H9 (cell line): Measurements from ENCODE around the gene SHANK3. TPM values are rescaled to one million over a fixed set of nuclear protein-coding genes. Genes with fewer than 3 reads are reported as not detected.

Source experiments
- DNase-seq: peaks from one replicate; pipeline ENCODE4 v3.0.0-alpha.2; 2017
- H2AFZ ChIP-seq: one replicate; pipeline ENCODE4 v1.6.1; 2013; ENCODE audit warnings: mild to moderate bottlenecking, low read length, control low read depth, moderate library complexity
- H2AK5ac ChIP-seq: 2 replicates; pipeline ENCODE4 v1.6.1; 2013; ENCODE audit warnings: low read length, control low read depth, mixed read lengths; ENCODE audit not compliant: insufficient read length
- H2BK120ac ChIP-seq: one replicate; pipeline ENCODE4 v1.6.1; 2013; ENCODE audit warnings: low read depth, mild to moderate bottlenecking, low read length, control low read depth, inconsistent platforms; ENCODE audit not compliant: poor library complexity, severe bottlenecking
- H2BK12ac ChIP-seq: 2 replicates; pipeline ENCODE4 v1.6.1; 2013; ENCODE audit warnings: low read length, control low read depth, mixed read lengths, low read depth; ENCODE audit not compliant: insufficient read length
- H2BK15ac ChIP-seq: 2 replicates; pipeline ENCODE4 v1.6.1; 2013; ENCODE audit warnings: low read depth, low read length, control low read depth
- H2BK20ac ChIP-seq: one replicate; pipeline ENCODE4 v1.6.1; 2013; ENCODE audit warnings: low read depth, mild to moderate bottlenecking, low read length, control low read depth, inconsistent platforms; ENCODE audit not compliant: poor library complexity, severe bottlenecking
- H2BK5ac ChIP-seq: 2 replicates; pipeline ENCODE4 v1.6.1; 2013; ENCODE audit warnings: low read length, control low read depth, mixed read lengths; ENCODE audit not compliant: insufficient read length
- H3K14ac ChIP-seq: 2 replicates; pipeline ENCODE4 v1.6.1; 2013; ENCODE audit warnings: low read length, control low read depth; ENCODE audit not compliant: insufficient read depth
- H3K18ac ChIP-seq: 2 replicates; pipeline ENCODE4 v1.6.1; 2013; ENCODE audit warnings: low read depth, mild to moderate bottlenecking, mixed read lengths, low read length, control low read depth; ENCODE audit not compliant: insufficient read length
- H3K23ac ChIP-seq: 2 replicates; pipeline ENCODE4 v1.6.1; 2013; ENCODE audit warnings: low read length, control low read depth, mixed read lengths, low read depth; ENCODE audit not compliant: insufficient read length
- H3K23me2 ChIP-seq: 2 replicates; pipeline ENCODE4 v1.6.1; 2013; ENCODE audit warnings: low read depth, mild to moderate bottlenecking, mixed read lengths, low read length, control low read depth; ENCODE audit not compliant: insufficient read length, poor library complexity, severe bottlenecking
- H3K27ac ChIP-seq: 2 replicates; pipeline ENCODE4 v1.5.1; 2013; ENCODE audit warnings: low read length, control low read depth, mixed read lengths, low read depth; ENCODE audit not compliant: insufficient read length
- H3K27me3 ChIP-seq: 2 replicates; pipeline ENCODE4 v1.6.1; 2013; ENCODE audit warnings: low read length, control low read depth, inconsistent platforms; ENCODE audit not compliant: insufficient read depth
- H3K4ac ChIP-seq: 2 replicates; pipeline ENCODE4 v1.6.1; 2013; ENCODE audit warnings: low read depth, mild to moderate bottlenecking, control low read depth, inconsistent platforms, low read length, moderate library complexity
- H3K4me1 ChIP-seq: 2 replicates; pipeline ENCODE4 v1.6.1; 2013; ENCODE audit warnings: low read length, control low read depth, inconsistent platforms; ENCODE audit not compliant: insufficient read depth
- H3K4me2 ChIP-seq: 2 replicates; pipeline ENCODE4 v1.6.1; 2013; ENCODE audit warnings: low read length, control low read depth, mixed read lengths; ENCODE audit not compliant: insufficient read length, insufficient read depth
- H3K56ac ChIP-seq: 2 replicates; pipeline ENCODE4 v1.6.1; 2013; ENCODE audit warnings: low read depth, mild to moderate bottlenecking, mixed read lengths, low read length, control low read depth; ENCODE audit not compliant: insufficient read length
- H3K79me1 ChIP-seq: 2 replicates; pipeline ENCODE4 v1.6.1; 2013; ENCODE audit warnings: low read depth, mild to moderate bottlenecking, moderate library complexity, low read length, control low read depth, inconsistent platforms; ENCODE audit not compliant: insufficient read depth, poor library complexity, severe bottlenecking
- H3K79me2 ChIP-seq: 2 replicates; pipeline ENCODE4 v1.6.1; 2013; ENCODE audit warnings: low read length, control low read depth, inconsistent platforms; ENCODE audit not compliant: insufficient read depth
- H3K9ac ChIP-seq: 2 replicates; pipeline ENCODE4 v1.6.1; 2013; ENCODE audit warnings: low read length, control low read depth, mixed read lengths; ENCODE audit not compliant: insufficient read length; ENCODE audit errors: extremely low read depth
- H3K9me3 ChIP-seq: one replicate; pipeline ENCODE4 v1.6.1; 2013; ENCODE audit warnings: low read depth, low read length, inconsistent platforms; ENCODE audit not compliant: control insufficient read depth
- H3T11ph ChIP-seq: one replicate; pipeline ENCODE4 v1.6.1; 2013; ENCODE audit warnings: mild to moderate bottlenecking, low read length, control low read depth, inconsistent platforms
- H4K20me1 ChIP-seq: one replicate; pipeline ENCODE4 v1.6.1; 2013; ENCODE audit not compliant: control insufficient read depth, insufficient read length, insufficient read depth
- H4K5ac ChIP-seq: 2 replicates; pipeline ENCODE4 v1.6.1; 2013; ENCODE audit warnings: low read depth, mild to moderate bottlenecking, mixed read lengths, low read length, control low read depth; ENCODE audit not compliant: insufficient read length
- H4K8ac ChIP-seq: replicated peaks from 2 replicates; pipeline ENCODE4 v1.6.1; 2013; ENCODE audit warnings: low read length, control low read depth, mixed read lengths, low read depth; ENCODE audit not compliant: insufficient read length
- H4K91ac ChIP-seq: 2 replicates; pipeline ENCODE4 v1.6.1; 2013; ENCODE audit warnings: low read depth, mild to moderate bottlenecking, moderate library complexity, mixed read lengths, low read length, control low read depth; ENCODE audit not compliant: insufficient read length
- H3K27ac Mint-ChIP-seq, 3 experiments: 2 replicates in 2 of 3; 3 replicates in 1 of 3; pipeline ENCODE4 v1.8.0; 2020 to 2021; ENCODE audit warnings: mixed read lengths in 3 of 3, mild to moderate bottlenecking in 1 of 3, moderate library complexity in 1 of 3
- H3K27me3 Mint-ChIP-seq: 2 replicates; pipeline ENCODE4 v1.8.0; 2021; ENCODE audit warnings: low read depth, mild to moderate bottlenecking, moderate library complexity, mixed read lengths
- H3K36me3 Mint-ChIP-seq, 3 experiments: 2 replicates in 2 of 3; 3 replicates in 1 of 3; pipeline ENCODE4 v1.8.0; 2020 to 2021; ENCODE audit warnings: low read depth in 3 of 3, mixed read lengths in 3 of 3; ENCODE audit not compliant: insufficient read depth in 1 of 3
- H3K4me1 Mint-ChIP-seq, 2 experiments: 2 replicates each; pipeline ENCODE4 v1.8.0; 2020; ENCODE audit warnings: mixed read lengths in 2 of 2
- H3K4me3 Mint-ChIP-seq, 2 experiments: 2 replicates in 1 of 2; 3 replicates in 1 of 2; pipeline ENCODE4 v1.8.0; 2020 to 2021; ENCODE audit warnings: mild to moderate bottlenecking in 2 of 2, mixed read lengths in 2 of 2, moderate library complexity in 1 of 2
- H3K9me3 Mint-ChIP-seq, 2 experiments: 2 replicates in 1 of 2; 3 replicates in 1 of 2; pipeline ENCODE4 v1.8.0; 2020; ENCODE audit warnings: mild to moderate bottlenecking in 2 of 2, mixed read lengths in 2 of 2, moderate library complexity in 1 of 2
- CTCF ChIP-seq: fragments of 200-600 bp; sonication (generic); conservative IDR thresholded peaks from 3 replicates; pipeline ENCODE4 v1.8.0; 2021; ENCODE audit warnings: antibody characterized with exemption, mild to moderate bottlenecking
- WGBS: extraction: QIAGEN DNeasy Blood & Tissue Kit; methylation state at CpG from one replicate; pipeline ENCODE4 v1.1.7; 2013; ENCODE audit warnings: missing lambda C conversion rate, low lambda C conversion rate, mixed read lengths; ENCODE audit not compliant: insufficient read length; ENCODE audit errors: extremely low coverage; 5-methylcytosine and 5-hydroxymethylcytosine counted together
- total RNA-seq: library from RNA; stranded (reverse); gene quantifications from 2 replicates; pipeline ENCODE4 v1.2.1, GENCODE V29; 2021

The SHANK3 gene
- total RNA-seq, 1 experiment from 2014 or later = 8.7 TPM

- peaks cover 5 to 6% of the 10 kb centered on the region in 2 experiments; a peak in 3 of 5 replicates for H3K9me3 Mint-ChIP-seq
- H3K27me3 Mint-ChIP-seq = peaks cover 32% of the 10 kb centered on the region
- no peak overlapping the region for H3K4ac ChIP-seq
- no peak overlapping the region for H2BK120ac ChIP-seq
- TF ChIP-seq CTCF = no peak
- H3K79me2 ChIP-seq = no peaks in the 10 kb centered on the region
- no peak overlapping the region for H3K4me2 ChIP-seq
- peaks cover 8 to 19% (median 15%) of the 10 kb centered on the region in 3 experiments for H3K36me3 Mint-ChIP-seq
- H3K23me2 ChIP-seq = peaks cover 8% of the 10 kb centered on the region
- H3K79me1 ChIP-seq = no peaks in the 10 kb centered on the region
- H2BK12ac ChIP-seq = no peak overlapping the region
- H4K5ac ChIP-seq = no peak overlapping the region
- no peak overlapping the region for H2BK5ac ChIP-seq
- H3K4me1 ChIP-seq = no peaks in the 10 kb centered on the region; the same call in 1 of the 2 replicates
- H3T11ph ChIP-seq = no peak overlapping the region
- no peak overlapping the region for H4K8ac ChIP-seq
- H4K20me1 ChIP-seq = no peaks in the 10 kb centered on the region
- H3K18ac ChIP-seq = no peak overlapping the region
- no peak overlapping the region for H3K9ac ChIP-seq
- no peak overlapping the region for H4K91ac ChIP-seq
- no peaks in the 10 kb centered on the region for H3K9me3 ChIP-seq
- no peak overlapping the region for H3K27ac Mint-ChIP-seq
- H3K56ac ChIP-seq = no peak overlapping the region
- no peak overlapping the region for H2AK5ac ChIP-seq
- DNase-seq = no peak
- H3K4me1 Mint-ChIP-seq = peaks cover 15 to 20% of the 10 kb centered on the region in 2 experiments
- H3K27me3 ChIP-seq = peaks cover 6% of the 10 kb centered on the region; the same call in 1 of the 2 replicates
- H3K27ac ChIP-seq = no peak overlapping the region
- no peak overlapping the region for H3K14ac ChIP-seq
- no peak overlapping the region for H3K23ac ChIP-seq
- no peak overlapping the region for H2BK15ac ChIP-seq
- no peak overlapping the region for H3K4me3 Mint-ChIP-seq
- H2BK20ac ChIP-seq = no peak overlapping the region
- WGBS = no CpG with 5 or more reads among the region's 13 CpGs
- no peak overlapping the region for H2AFZ ChIP-seq
These were observed 5.0 kb downstream of the SHANK3 start for GRCh38 chr22:50677493-50678217.
